ENCODE results near the gene NODAL. TPM values are rescaled to one million over a fixed set of nuclear protein-coding genes. Genes with fewer than 3 reads are reported as not detected.

The NODAL gene
- total and polyA plus RNA-seq, 2 donors from 2014 or later, result not detected

GRCh38 chr10:70396140-70396539, 45.3 kb downstream of the NODAL start:
- no peaks in the 10 kb centered on the region for H3K4me1 ChIP-seq (ENCODE audit: control insufficient read depth in 2 of 3, insufficient read depth in 2 of 3, low read depth in 1 of 3, low read length in 3 of 3)
- no peak overlapping the region for H3K4me3 ChIP-seq (ENCODE audit: low read length in 3 of 3)
- FAIRE-seq (no peak), DNase-seq (no peak)
- H3K9me3 ChIP-seq (ENCODE audit: control insufficient read depth in 2 of 3, insufficient read depth in 1 of 3, low read length in 3 of 3), result no peaks in the 10 kb centered on the region
- intact Hi-C loops (cut with DNase I), result no loop called here
- TF ChIP-seq CTCF (IDR thresholded peaks at IDR 0.05; ENCODE audit: borderline replicate concordance, extremely low read depth, insufficient read depth), result no peak
- no peaks in the 10 kb centered on the region for H3K36me3 ChIP-seq (ENCODE audit: control insufficient read depth in 2 of 3, insufficient read depth in 3 of 3, low read length in 3 of 3)
- H3K9ac ChIP-seq (ENCODE audit: low read length in 3 of 3), result no peak overlapping the region
- no peaks in the 10 kb centered on the region for H3K27me3 ChIP-seq (ENCODE audit: control insufficient read depth, insufficient read depth, low read length)
- H3K27ac ChIP-seq (ENCODE audit: low read depth in 2 of 2, low read length in 2 of 2), result no peak overlapping the region

- TF ChIP-seq CTCF (IDR thresholded peaks at IDR 0.05; ENCODE audit: borderline replicate concordance, extremely low read depth, insufficient read depth), result no peak
- Histone ChIP-seq H3K27me3 (ENCODE audit: control insufficient read depth, insufficient read depth, low read length) (no peaks in the 10 kb centered on the region), H3K4me1 (ENCODE audit: control insufficient read depth in 2 of 3, insufficient read depth in 2 of 3, low read depth in 1 of 3, low read length in 3 of 3) (no peaks in the 10 kb centered on the region), H3K27ac (ENCODE audit: low read depth in 2 of 2, low read length in 2 of 2) (no peak overlapping the region), H3K4me3 (ENCODE audit: low read length in 3 of 3) (no peak overlapping the region), H3K36me3 (ENCODE audit: control insufficient read depth in 2 of 3, insufficient read depth in 3 of 3, low read length in 3 of 3) (no peaks in the 10 kb centered on the region), H3K9ac (ENCODE audit: low read length in 3 of 3) (no peak overlapping the region), H3K9me3 (ENCODE audit: control insufficient read depth in 2 of 3, insufficient read depth in 1 of 3, low read length in 3 of 3) (no peaks in the 10 kb centered on the region)
- FAIRE-seq (no peak), DNase-seq (no peak)
- intact Hi-C loops (cut with DNase I), result no loop called here
Observed at GRCh38 chr10:70391654-70392053, 49.8 kb downstream of the NODAL start.

Other genes with a start within 250 kb of the NODAL start
- 116 TPM for gene PPA1, start 208.3 kb downstream of the NODAL start, total RNA-seq
- 168 TPM for gene PPA1, start 208.3 kb downstream of the NODAL start, polyA plus RNA-seq (ENCODE audit: insufficient read depth, low read depth, low replicate concordance)
- gene NPFFR1, start 157.7 kb downstream of the NODAL start, total RNA-seq, result 0.09 TPM
- not detected for gene NPFFR1, start 157.7 kb downstream of the NODAL start, polyA plus RNA-seq (ENCODE audit: insufficient read depth, low read depth, low replicate concordance)
- 6.0 TPM for gene LRRC20, start 59.1 kb downstream of the NODAL start, total RNA-seq
- gene LRRC20, start 59.1 kb downstream of the NODAL start, polyA plus RNA-seq (ENCODE audit: insufficient read depth, low read depth, low replicate concordance), result 6.3 TPM
- gene EIF4EBP2, start 37.5 kb downstream of the NODAL start, total RNA-seq, result 66.6 TPM
- gene EIF4EBP2, start 37.5 kb downstream of the NODAL start, polyA plus RNA-seq (ENCODE audit: insufficient read depth, low read depth, low replicate concordance), result 35.8 TPM
- 14.4 TPM for gene PALD1, start 37.1 kb upstream of the NODAL start, total RNA-seq
- 3.0 TPM for gene PALD1, start 37.1 kb upstream of the NODAL start, polyA plus RNA-seq (ENCODE audit: insufficient read depth, low read depth, low replicate concordance)
- gene PRF1, start 161.1 kb upstream of the NODAL start, total RNA-seq, result 8.8 TPM
- 1.4 TPM for gene PRF1, start 161.1 kb upstream of the NODAL start, polyA plus RNA-seq (ENCODE audit: insufficient read depth, low read depth, low replicate concordance)
- gene ADAMTS14, start 230.8 kb upstream of the NODAL start, total RNA-seq, result 0.47 TPM
- not detected for gene ADAMTS14, start 230.8 kb upstream of the NODAL start, polyA plus RNA-seq (ENCODE audit: insufficient read depth, low read depth, low replicate concordance)